HG02763 (cell line): ENCODE data around the gene NEDD9.

Experiments used
- ATAC-seq: cut with Tn5 transposase; IDR thresholded peaks from one replicate; pipeline ENCODE4 v1.9.1; 2021; ENCODE audit warnings: mild to moderate bottlenecking, moderate library complexity; ENCODE audit not compliant: unreplicated experiment

Gene NEDD9

DNA sequence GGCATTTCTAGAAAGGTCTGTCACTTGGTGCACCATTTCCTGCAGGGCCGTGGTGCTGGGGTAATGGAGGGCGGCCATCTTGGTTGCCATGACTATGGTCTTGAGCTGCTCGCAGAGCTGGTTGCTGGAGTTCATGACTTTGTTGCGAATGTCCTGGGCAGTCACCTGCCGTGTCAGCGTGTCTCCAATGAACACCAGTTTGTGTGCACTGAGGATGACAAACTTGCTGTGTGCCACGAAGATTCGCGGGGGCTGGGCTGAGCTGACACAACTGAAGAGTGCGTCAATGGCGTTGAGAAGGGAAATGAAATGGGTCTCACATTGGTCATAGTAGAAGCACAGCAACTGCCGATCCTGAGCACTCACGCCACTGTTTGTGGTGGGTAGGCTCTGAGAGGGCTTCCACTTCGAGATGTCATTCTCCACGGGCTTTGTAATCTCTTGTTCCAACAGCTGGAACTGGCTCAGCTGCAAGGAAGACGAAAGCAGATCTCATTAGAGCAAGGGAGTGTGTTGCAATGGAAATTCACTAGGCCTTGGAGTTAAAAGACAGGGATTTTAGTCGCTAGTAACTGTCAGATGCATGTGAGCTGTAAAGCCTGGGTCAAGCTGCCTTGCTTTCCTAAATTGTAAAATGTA lies 47.1 kb downstream of the NEDD9 start:
- no peak for ATAC-seq

DNA sequence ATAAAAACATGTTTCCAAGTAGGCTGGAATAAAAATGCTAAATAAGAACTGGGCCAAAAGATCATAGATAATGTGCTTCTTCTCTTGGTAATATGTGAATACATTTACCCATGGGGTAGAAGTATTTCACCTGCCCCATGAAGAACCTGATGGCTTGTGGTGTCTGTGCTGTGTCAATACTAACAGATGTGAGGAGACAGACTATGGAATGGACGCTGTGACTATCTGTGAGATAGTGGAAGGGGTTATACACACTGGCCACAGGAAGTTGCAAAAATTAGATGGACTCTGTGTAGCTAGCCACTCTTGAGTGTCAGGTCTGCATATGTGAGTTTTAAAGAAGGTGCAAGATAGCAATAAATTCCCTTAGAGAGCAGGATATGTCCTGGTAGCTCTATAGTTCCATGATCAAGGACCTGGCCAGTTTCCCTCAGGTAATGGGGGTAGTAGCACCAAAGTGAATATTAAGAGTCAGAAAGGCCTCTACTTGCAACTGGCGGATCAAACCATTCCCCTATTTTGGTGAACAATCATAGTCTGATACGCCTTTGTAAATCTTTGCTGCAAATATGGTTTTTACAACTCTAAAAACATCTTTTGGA lies 48.6 kb downstream of the NEDD9 start:
- ATAC-seq = no peak

DNA sequence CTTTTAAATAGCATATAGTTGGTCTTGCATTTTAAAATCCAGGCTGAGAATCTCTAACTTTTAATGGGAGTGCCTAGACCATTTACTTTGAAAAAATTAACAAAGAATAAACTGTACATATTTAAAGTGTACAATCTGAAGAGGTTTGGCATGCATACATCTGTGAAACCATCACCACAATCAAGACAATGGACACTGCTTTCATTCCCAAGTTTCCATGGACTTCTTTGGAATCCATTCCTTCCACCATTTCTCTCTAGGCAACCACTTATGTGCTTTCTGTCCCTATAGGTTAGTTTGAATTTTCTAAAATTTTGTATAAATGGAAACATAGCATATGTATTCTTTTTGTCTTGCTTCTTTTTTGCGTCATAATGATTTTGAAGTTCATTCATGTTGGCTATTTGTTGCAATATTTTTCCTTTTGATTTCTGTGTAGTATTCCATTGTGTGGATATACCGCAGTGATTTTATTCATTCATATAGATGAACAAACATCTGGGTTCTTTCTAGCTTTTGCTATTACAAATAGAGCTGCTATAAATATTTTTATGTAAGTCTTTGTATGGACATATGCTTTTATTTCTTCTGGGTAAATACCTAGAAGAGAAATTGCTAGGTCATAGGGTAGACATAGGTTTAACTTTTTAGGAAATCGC lies 50.9 kb downstream of the NEDD9 start:
- no peak for ATAC-seq

DNA sequence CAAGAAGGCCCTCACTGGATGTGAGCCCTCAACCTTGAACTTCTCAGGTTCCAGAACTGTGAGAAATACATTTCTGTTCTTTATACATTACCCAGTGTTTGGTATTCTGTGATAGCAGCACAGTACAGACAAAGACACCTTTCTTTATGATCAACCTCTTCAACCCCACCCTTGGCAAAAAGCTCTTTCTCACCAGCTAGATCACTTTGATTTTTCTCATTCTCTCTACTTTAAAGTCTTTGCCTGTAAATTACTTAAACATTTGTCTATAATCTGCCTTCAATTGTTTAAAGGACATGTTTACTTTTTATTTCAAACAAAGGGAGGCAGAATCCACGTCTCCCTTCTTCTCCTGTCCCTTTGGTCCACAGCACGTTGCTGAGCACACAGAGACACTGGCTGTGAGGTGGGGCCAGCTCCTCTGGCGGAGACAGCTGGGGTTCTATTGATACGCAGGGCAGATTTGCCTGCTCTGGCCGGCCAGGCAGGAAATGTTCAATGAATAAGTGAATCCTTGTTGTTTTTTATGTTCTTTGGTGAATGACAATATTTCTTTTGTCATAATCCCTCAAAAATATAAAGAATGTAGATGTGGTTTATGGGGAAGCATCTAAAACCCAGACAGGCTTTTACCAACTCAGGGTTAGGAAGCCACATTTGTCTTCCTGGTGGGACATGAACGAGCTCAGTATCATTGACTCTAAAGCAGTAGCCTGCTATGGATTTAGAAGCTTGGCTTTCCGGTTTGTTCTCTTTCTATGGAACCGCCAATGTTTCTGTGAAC lies 52.9 kb downstream of the NEDD9 start:
- no peak for ATAC-seq

DNA sequence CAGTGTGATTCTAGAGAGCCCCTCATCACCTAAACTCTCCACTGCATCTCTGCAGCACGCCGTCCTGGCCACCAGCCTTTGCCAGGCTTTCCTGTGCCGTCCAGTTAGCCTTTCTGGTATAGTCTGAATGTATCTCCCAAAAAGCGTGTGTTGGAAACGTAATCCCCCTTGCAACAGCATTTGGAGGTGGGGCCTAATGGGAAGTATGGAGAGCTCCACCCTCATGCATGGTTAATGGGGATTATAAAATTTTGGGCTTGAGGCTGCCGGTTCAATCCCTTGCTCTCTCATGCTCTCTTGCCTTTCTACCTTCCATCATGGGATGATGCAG lies 53.4 kb downstream of the NEDD9 start:
- ATAC-seq = no peak

DNA sequence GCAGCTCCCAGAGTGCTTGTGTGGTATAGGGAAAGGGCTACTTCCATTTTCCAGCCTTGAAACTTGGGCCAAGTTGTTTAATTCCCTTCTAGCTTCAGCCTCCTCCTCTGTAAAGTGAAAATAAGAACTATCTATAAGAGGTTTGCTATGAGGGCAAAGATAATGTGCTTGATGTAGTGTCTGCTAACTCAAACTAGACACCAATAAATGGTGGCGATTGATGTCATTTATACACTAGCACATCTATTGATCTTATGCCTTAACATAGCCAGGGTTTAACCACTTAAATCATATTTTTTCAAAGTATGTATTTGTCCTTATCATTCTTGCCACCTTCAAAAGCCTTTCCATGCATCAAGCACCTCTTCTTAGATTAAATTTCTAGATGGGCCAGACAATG lies 55.2 kb downstream of the NEDD9 start:
- no peak for ATAC-seq

DNA sequence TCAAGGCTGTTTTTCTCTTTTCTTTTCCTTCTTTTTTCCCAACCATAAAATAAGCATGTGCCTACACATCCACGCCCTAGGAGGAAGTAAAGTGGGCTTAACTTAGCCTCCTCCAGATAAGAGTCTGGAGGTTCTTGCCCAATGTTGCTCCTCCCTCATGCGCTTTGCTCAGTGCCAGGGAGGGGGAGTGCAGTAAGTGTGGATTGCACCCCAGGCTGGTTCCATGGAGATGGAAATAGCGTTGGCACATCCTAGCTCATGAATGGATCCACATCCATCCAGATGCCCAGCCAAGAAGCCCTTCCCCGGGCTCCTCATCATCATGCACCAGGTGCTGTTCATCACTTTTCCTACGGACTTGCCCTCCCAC lies 58.2 kb downstream of the NEDD9 start:
- no peak for ATAC-seq

DNA sequence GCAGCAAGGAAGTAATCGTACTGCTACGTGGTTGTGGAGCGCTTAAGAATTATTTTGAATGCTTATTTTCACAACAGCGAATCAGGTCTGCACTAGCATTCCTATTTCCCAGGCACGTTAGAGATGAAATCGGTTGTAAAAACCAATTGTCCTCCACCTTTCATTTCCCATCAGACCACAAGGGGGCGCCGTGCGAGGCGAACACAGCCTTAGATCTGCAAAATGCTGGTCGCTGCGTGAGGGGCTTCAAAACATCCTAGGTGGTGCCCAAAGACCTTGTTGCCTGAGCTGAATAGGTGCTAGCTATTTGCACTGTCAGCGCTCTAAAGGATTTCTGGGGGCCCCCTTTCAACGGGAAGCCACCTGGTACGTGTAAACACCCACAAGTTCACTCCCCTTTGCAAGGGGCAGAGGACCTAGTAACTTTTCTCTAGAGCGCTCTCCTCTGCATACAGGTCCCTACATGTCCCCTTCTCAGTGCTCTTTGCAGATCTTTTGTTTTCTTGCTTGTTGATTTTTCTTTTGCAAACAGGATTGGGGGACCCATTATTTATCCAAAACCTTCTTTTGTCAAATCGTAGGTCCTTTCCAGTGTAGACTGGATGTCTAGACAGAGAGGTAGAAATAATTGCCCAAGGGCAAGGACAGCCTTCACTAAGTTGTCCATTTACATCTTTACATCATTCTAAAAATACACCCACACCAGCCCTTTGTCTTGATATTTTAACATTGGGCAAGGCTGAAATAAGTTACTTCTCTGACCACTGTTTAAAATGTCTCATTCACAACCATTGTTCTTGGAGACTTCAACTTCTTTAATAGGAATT lies 59.8 kb downstream of the NEDD9 start:
- ATAC-seq = no peak

DNA sequence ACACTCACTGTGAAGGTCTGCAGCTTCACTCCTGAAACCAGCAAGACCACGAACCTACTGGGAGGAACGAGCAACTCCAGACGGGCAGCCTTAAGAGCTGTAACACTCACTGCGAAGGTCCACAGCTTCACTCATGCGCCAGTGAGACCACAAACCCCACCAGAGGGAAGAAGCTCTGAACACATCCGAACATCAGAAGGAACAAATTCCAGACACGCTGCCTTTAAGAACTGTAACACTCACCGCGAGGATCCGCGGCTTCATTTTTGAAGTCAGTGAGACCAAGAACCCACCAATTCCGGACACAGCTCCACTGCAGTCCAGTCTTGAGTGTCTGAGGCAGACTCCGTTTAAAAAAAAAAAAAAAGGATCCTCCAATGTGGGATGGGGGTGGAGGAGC lies 60.5 kb downstream of the NEDD9 start:
- ATAC-seq = no peak

DNA sequence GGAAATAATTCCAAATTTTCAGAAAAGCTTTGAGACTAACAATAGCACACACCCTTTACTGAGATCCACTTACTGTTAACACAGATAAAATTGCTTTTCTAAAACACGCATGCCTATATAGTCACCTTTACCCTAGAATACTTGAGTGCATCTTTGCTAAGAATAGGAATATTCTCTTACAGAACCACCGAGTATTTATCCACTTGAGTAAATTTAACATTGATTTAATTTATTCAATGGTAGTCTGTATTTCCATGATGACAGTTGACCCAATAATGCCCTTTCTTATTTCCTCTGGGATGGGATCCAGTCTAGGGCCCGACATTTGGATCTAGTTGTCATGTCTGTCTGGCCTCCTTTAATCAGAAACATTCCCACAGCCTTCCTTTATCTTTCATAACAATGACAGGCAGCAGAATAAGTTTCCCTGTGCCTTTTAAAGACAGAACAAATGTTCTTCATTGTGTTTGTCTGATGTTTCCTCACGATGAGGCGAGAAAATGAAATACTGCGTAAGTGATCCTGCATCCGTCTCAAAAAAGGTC lies 64.3 kb downstream of the NEDD9 start:
- no peak for ATAC-seq

DNA sequence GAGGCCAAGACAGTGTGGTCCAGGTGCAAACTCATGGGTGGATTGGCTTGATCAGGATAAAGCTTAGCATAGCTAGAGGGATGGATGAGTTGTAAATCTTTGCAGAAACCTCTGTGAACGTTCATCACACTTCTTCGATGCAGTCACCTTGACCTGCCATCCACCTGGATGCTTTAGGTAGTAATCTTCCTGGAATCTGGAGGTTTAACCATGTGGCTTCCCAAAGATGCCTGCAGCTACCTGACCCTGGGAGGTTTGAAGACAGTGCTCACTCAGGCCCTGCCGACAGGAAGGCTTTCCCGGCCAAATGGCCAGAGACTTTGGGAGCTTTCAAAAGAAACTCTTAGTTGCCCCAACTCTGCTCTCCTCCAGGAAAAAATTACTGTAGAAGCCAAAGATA lies 65.5 kb downstream of the NEDD9 start:
- no peak for ATAC-seq

DNA sequence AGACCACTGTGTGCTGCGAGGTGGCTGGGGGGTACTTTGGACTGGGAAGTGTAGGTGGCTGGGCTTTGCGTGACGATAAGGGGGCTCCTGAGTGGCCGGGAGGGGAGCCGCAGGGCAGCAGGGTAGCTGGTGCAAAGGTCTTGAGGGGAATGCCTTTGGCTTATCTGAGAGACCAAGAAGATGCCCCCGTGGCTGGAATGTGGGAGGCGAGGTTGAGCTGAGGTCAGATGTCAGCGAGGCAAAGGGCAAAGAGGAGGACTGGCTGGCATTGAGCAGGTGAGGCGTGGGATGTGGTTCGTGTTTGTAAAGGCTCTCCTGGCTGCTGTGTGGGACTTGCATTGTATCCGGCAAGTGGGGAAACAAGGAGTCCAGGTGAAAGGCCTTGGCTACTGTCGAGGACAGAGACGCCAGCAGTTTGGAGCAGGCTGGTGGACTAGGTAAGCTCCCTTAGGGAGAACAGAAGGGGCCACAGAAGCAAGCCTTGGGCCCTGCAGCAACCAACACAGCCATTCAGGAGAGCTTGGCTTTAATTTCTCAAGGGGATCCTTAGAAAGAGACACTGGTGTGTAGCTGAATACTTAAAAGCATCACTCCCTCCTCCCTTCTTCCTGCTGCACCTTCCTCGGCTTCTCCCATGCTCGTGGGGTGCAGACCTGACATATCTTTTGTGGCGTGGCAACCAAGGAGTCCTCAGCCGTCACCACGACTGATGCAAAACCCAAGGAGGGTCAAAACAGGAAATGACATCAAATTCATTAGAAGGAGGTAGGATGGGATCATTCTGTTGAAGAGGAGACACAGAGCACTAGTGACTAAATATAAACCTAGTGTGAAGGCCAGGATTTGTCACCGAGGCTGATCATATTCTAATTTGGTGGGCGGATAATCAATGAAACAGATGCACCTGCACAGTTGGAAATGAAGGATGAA lies 67.5 kb downstream of the NEDD9 start:
- ATAC-seq = no peak

DNA sequence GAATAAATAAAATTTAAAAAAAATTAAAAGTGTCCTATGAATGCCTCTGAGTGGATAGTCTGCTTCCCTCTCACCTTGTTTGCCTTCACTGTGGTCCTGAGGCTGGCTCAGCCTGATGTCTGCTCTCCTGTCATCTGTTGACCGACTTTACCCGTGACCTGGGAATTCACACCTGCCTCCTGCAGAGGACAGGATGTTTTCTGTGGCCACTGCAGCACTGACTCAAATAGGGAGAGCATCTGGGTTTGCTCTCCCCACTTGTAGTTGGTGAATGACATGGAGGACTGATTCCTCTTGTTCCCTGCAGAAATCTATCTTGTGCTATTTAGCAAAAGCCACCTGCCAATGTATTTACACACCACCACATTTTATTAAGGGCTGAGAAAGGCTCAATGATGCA lies 68.5 kb downstream of the NEDD9 start:
- peak; percentile 54 for ATAC-seq

DNA sequence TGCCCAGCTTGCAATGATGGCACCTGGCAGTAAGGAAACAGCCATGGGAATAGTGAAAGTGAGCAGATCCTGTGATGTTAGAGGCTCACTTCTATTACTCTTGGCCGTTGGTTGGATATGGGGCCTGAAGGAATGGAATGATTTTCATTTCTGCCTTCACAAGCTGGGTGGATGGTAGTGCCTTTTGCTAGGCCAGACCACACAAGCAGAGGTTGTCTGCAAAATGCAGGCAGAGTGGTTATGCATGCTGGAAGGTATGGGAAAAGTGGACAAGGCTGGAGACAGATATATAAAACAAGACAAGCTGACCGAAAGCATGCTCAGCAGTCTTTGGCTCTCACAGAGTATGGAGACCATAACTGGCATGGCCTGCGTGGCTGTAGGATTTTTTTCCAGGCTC lies 70.2 kb downstream of the NEDD9 start:
- ATAC-seq = no peak

DNA sequence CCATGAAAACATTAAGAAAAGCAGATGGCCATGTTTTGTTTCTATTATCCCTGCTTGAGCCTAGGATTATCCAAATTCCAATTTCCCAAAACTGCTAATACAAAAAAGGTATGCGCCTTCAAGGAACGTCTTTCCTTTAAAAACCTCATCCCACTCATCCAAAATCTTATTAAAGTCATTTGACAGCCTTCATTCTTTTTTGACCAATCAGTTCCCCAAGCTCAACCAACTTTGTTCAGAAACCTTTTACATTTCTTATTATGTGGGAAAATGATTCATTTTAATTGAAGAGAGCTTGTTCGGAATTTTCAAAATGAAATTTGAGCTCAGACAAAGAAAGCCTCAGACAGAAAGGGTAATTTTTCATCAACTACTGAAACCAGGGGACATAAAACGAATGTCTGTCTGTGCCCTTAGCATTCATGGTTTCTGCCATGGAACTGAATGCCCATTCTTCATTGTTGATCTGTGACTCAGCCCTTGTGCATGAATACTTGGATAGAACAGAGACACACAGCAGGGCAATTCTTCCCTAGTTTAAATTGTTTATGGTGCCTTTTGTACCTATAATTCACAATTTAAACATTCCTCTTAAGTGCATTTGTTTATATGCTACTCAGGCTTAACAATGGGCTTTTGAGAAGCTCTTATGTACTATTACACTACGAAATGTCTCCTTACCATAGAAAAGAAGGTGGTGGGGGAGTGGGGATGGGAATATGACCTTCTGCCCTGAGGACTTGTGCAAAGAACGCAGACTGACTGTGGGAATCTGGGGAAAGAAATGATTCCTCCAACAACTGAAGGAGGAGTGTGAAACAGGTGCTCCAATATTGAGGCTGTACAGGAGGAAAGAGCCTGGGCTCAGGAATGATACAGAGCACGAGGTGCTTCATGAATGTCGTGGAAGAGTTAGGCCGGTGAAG lies 71.2 kb downstream of the NEDD9 start:
- ATAC-seq = no peak

DNA sequence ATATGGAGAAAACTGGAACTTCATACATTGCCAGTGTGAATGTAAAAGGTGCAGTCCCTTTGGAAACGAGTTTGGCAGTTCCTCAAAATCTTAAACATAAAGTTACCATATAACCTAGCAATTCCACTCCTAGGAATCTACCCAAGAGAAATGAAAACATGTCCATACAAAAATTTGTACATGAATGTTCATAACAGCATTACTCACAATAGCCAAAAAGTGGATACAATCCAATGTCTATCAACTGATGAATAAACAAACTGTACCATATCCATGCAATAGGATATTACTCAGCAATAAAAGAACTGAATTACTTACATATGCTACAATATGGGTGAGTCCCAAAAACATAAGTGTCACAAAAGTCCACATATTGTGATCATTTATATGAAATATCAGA lies 72.3 kb downstream of the NEDD9 start:
- ATAC-seq = no peak

DNA sequence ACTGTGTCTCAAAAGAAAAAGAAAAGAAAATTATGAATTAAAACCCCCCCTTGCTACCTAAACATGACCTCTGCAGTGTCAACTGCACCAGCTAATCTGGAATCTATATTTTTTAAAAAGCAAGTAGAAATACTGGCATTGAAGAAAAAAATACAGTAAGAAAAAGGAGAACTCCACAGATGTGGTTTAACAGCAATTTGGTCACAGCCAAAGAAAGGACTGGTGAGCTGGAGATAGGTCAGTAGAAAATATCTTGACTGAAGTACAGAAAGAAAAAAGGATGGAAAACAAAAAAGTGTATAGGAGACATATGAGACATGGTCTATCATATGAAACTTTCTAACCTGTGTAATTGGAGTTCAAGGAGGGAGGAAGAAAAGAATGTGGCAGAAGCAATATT lies 76.9 kb downstream of the NEDD9 start:
- no peak for ATAC-seq

DNA sequence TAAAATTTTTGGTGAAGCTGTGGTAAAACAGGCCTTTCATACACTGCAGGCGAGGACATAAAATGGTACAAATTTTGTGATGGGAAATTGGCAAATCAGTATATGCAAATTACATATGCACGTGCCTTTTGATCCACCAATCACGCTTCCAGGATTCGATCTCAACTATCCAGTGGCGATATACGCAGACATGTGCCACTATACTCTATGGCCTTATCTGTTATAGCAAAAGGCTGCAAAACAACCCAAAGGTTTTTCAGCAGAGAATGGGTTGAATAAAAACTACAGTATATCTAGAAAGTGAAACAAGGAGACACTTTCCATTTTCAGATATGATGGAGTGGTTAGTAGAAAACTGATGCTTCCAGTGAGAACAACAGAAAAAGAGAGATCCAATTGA lies 79.0 kb downstream of the NEDD9 start:
- no peak for ATAC-seq

DNA sequence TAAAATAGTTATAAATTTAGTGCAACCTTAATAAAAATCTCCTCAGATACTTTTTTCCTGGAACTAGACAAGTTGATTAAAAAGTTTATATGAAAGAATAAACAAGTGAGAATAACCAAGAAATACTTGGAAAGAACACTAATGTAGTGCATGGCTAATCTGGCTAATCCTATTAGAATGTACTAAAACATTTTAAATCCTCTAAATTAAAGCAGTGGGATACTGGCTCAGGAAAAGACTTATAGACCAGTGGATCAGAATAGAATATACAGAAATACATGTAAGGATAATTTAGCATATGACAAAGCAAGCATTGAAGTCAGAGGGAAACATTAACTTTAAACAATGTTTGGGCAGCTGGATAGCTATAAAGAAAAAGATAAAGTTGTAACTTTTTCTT lies 79.9 kb downstream of the NEDD9 start:
- no peak for ATAC-seq
